H9 (cell line): Measurements from ENCODE around the gene GPN2. TPM values are rescaled to one million over a fixed set of nuclear protein-coding genes. Genes with fewer than 3 reads are reported as not detected.
A peak's percentile ranks its signal among the peaks of the same experiment; 100 is the strongest.

Source experiments
- DNase-seq: peaks from one replicate; pipeline ENCODE4 v3.0.0-alpha.2; 2017
- H2AFZ ChIP-seq: one replicate; pipeline ENCODE4 v1.6.1; 2013; ENCODE audit warnings: mild to moderate bottlenecking, low read length, control low read depth, moderate library complexity
- H2AK5ac ChIP-seq: 2 replicates; pipeline ENCODE4 v1.6.1; 2013; ENCODE audit warnings: low read length, control low read depth, mixed read lengths; ENCODE audit not compliant: insufficient read length
- H2BK120ac ChIP-seq: one replicate; pipeline ENCODE4 v1.6.1; 2013; ENCODE audit warnings: low read depth, mild to moderate bottlenecking, low read length, control low read depth, inconsistent platforms; ENCODE audit not compliant: poor library complexity, severe bottlenecking
- H2BK12ac ChIP-seq: 2 replicates; pipeline ENCODE4 v1.6.1; 2013; ENCODE audit warnings: low read length, control low read depth, mixed read lengths, low read depth; ENCODE audit not compliant: insufficient read length
- H2BK15ac ChIP-seq: 2 replicates; pipeline ENCODE4 v1.6.1; 2013; ENCODE audit warnings: low read depth, low read length, control low read depth
- H2BK20ac ChIP-seq: one replicate; pipeline ENCODE4 v1.6.1; 2013; ENCODE audit warnings: low read depth, mild to moderate bottlenecking, low read length, control low read depth, inconsistent platforms; ENCODE audit not compliant: poor library complexity, severe bottlenecking
- H2BK5ac ChIP-seq: 2 replicates; pipeline ENCODE4 v1.6.1; 2013; ENCODE audit warnings: low read length, control low read depth, mixed read lengths; ENCODE audit not compliant: insufficient read length
- H3K14ac ChIP-seq: 2 replicates; pipeline ENCODE4 v1.6.1; 2013; ENCODE audit warnings: low read length, control low read depth; ENCODE audit not compliant: insufficient read depth
- H3K18ac ChIP-seq: 2 replicates; pipeline ENCODE4 v1.6.1; 2013; ENCODE audit warnings: low read depth, mild to moderate bottlenecking, mixed read lengths, low read length, control low read depth; ENCODE audit not compliant: insufficient read length
- H3K23ac ChIP-seq: 2 replicates; pipeline ENCODE4 v1.6.1; 2013; ENCODE audit warnings: low read length, control low read depth, mixed read lengths, low read depth; ENCODE audit not compliant: insufficient read length
- H3K23me2 ChIP-seq: 2 replicates; pipeline ENCODE4 v1.6.1; 2013; ENCODE audit warnings: low read depth, mild to moderate bottlenecking, mixed read lengths, low read length, control low read depth; ENCODE audit not compliant: insufficient read length, poor library complexity, severe bottlenecking
- H3K27ac ChIP-seq: 2 replicates; pipeline ENCODE4 v1.5.1; 2013; ENCODE audit warnings: low read length, control low read depth, mixed read lengths, low read depth; ENCODE audit not compliant: insufficient read length
- H3K27me3 ChIP-seq: 2 replicates; pipeline ENCODE4 v1.6.1; 2013; ENCODE audit warnings: low read length, control low read depth, inconsistent platforms; ENCODE audit not compliant: insufficient read depth
- H3K4ac ChIP-seq: 2 replicates; pipeline ENCODE4 v1.6.1; 2013; ENCODE audit warnings: low read depth, mild to moderate bottlenecking, control low read depth, inconsistent platforms, low read length, moderate library complexity
- H3K4me1 ChIP-seq: 2 replicates; pipeline ENCODE4 v1.6.1; 2013; ENCODE audit warnings: low read length, control low read depth, inconsistent platforms; ENCODE audit not compliant: insufficient read depth
- H3K4me2 ChIP-seq: 2 replicates; pipeline ENCODE4 v1.6.1; 2013; ENCODE audit warnings: low read length, control low read depth, mixed read lengths; ENCODE audit not compliant: insufficient read length, insufficient read depth
- H3K56ac ChIP-seq: 2 replicates; pipeline ENCODE4 v1.6.1; 2013; ENCODE audit warnings: low read depth, mild to moderate bottlenecking, mixed read lengths, low read length, control low read depth; ENCODE audit not compliant: insufficient read length
- H3K79me1 ChIP-seq: 2 replicates; pipeline ENCODE4 v1.6.1; 2013; ENCODE audit warnings: low read depth, mild to moderate bottlenecking, moderate library complexity, low read length, control low read depth, inconsistent platforms; ENCODE audit not compliant: insufficient read depth, poor library complexity, severe bottlenecking
- H3K79me2 ChIP-seq: 2 replicates; pipeline ENCODE4 v1.6.1; 2013; ENCODE audit warnings: low read length, control low read depth, inconsistent platforms; ENCODE audit not compliant: insufficient read depth
- H3K9ac ChIP-seq: 2 replicates; pipeline ENCODE4 v1.6.1; 2013; ENCODE audit warnings: low read length, control low read depth, mixed read lengths; ENCODE audit not compliant: insufficient read length; ENCODE audit errors: extremely low read depth
- H3K9me3 ChIP-seq: one replicate; pipeline ENCODE4 v1.6.1; 2013; ENCODE audit warnings: low read depth, low read length, inconsistent platforms; ENCODE audit not compliant: control insufficient read depth
- H3T11ph ChIP-seq: one replicate; pipeline ENCODE4 v1.6.1; 2013; ENCODE audit warnings: mild to moderate bottlenecking, low read length, control low read depth, inconsistent platforms
- H4K20me1 ChIP-seq: one replicate; pipeline ENCODE4 v1.6.1; 2013; ENCODE audit not compliant: control insufficient read depth, insufficient read length, insufficient read depth
- H4K5ac ChIP-seq: 2 replicates; pipeline ENCODE4 v1.6.1; 2013; ENCODE audit warnings: low read depth, mild to moderate bottlenecking, mixed read lengths, low read length, control low read depth; ENCODE audit not compliant: insufficient read length
- H4K8ac ChIP-seq: replicated peaks from 2 replicates; pipeline ENCODE4 v1.6.1; 2013; ENCODE audit warnings: low read length, control low read depth, mixed read lengths, low read depth; ENCODE audit not compliant: insufficient read length
- H4K91ac ChIP-seq: 2 replicates; pipeline ENCODE4 v1.6.1; 2013; ENCODE audit warnings: low read depth, mild to moderate bottlenecking, moderate library complexity, mixed read lengths, low read length, control low read depth; ENCODE audit not compliant: insufficient read length
- H3K27ac Mint-ChIP-seq, 3 experiments: 2 replicates in 2 of 3; 3 replicates in 1 of 3; pipeline ENCODE4 v1.8.0; 2020 to 2021; ENCODE audit warnings: mixed read lengths in 3 of 3, mild to moderate bottlenecking in 1 of 3, moderate library complexity in 1 of 3
- H3K27me3 Mint-ChIP-seq: 2 replicates; pipeline ENCODE4 v1.8.0; 2021; ENCODE audit warnings: low read depth, mild to moderate bottlenecking, moderate library complexity, mixed read lengths
- H3K36me3 Mint-ChIP-seq, 3 experiments: 2 replicates in 2 of 3; 3 replicates in 1 of 3; pipeline ENCODE4 v1.8.0; 2020 to 2021; ENCODE audit warnings: low read depth in 3 of 3, mixed read lengths in 3 of 3; ENCODE audit not compliant: insufficient read depth in 1 of 3
- H3K4me1 Mint-ChIP-seq, 2 experiments: 2 replicates each; pipeline ENCODE4 v1.8.0; 2020; ENCODE audit warnings: mixed read lengths in 2 of 2
- H3K4me3 Mint-ChIP-seq, 2 experiments: 2 replicates in 1 of 2; 3 replicates in 1 of 2; pipeline ENCODE4 v1.8.0; 2020 to 2021; ENCODE audit warnings: mild to moderate bottlenecking in 2 of 2, mixed read lengths in 2 of 2, moderate library complexity in 1 of 2
- H3K9me3 Mint-ChIP-seq, 2 experiments: 2 replicates in 1 of 2; 3 replicates in 1 of 2; pipeline ENCODE4 v1.8.0; 2020; ENCODE audit warnings: mild to moderate bottlenecking in 2 of 2, mixed read lengths in 2 of 2, moderate library complexity in 1 of 2
- CTCF ChIP-seq: fragments of 200-600 bp; sonication (generic); conservative IDR thresholded peaks from 3 replicates; pipeline ENCODE4 v1.8.0; 2021; ENCODE audit warnings: antibody characterized with exemption, mild to moderate bottlenecking
- WGBS: extraction: QIAGEN DNeasy Blood & Tissue Kit; methylation state at CpG from one replicate; pipeline ENCODE4 v1.1.7; 2013; ENCODE audit warnings: missing lambda C conversion rate, low lambda C conversion rate, mixed read lengths; ENCODE audit not compliant: insufficient read length; ENCODE audit errors: extremely low coverage; 5-methylcytosine and 5-hydroxymethylcytosine counted together
- total RNA-seq: library from RNA; stranded (reverse); gene quantifications from 2 replicates; pipeline ENCODE4 v1.2.1, GENCODE V29; 2021

The GPN2 gene
- total RNA-seq, 1 experiment from 2014 or later = 47.8 TPM

DNA sequence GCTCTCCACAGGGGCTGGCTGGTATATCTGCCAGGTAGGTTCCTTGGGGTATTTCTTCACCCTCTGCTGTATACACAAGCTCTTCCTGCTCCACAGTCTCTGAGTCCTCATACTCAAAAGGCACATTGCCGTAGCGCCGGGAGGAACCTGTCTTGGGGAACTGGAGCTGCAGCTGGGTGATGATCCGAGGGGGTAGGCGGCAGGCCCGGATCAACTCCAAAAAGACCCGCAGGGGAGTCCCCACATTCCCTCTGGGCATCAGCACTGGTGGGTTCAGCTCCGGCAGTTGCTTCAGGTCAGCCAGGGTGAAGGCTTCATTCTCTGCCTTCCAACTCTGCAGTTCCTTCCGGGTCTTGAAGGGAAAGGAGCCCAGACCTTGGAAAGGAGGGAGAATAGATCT, 7.3 kb upstream of the GPN2 start:
- no peak overlapping the region for H2BK120ac ChIP-seq
- no peak overlapping the region for H2BK5ac ChIP-seq
- Mint-ChIP-seq H3K9me3 (no peaks in the 10 kb centered on the region; a peak in 1 of 5 replicates), H3K36me3 (peaks cover 17 to 46% (median 41%) of the 10 kb centered on the region in 3 experiments; a peak in 6 of 7 replicates), H3K27ac (no peak overlapping the region), H3K4me3 (peak overlapping the region in 1 of 2 experiments; percentile 17; a peak in 2 of 5 replicates), H3K4me1 (peaks cover 10 to 13% of the 10 kb centered on the region in 2 experiments), H3K27me3 (no peaks in the 10 kb centered on the region)
- H3K79me1 ChIP-seq = peaks cover 5% of the 10 kb centered on the region
- DNase-seq = no peak
- H2BK15ac ChIP-seq = no peak overlapping the region
- H3K23ac ChIP-seq = no peak overlapping the region
- no peak overlapping the region for H2AK5ac ChIP-seq
- TF ChIP-seq CTCF = no peak
- no peak overlapping the region for H2AFZ ChIP-seq
- peaks cover 12% of the 10 kb centered on the region for H3K23me2 ChIP-seq
- no peak overlapping the region for H3K27ac ChIP-seq
- no peak overlapping the region for H3K18ac ChIP-seq
- H3K14ac ChIP-seq = no peak overlapping the region
- no peaks in the 10 kb centered on the region for H4K20me1 ChIP-seq
- H4K5ac ChIP-seq = no peak overlapping the region
- no peak overlapping the region for H4K8ac ChIP-seq
- no peak overlapping the region for H3K56ac ChIP-seq
- no peak overlapping the region for H2BK12ac ChIP-seq
- WGBS = no CpG with 5 or more reads among the region's 9 CpGs
- peaks cover 8% of the 10 kb centered on the region; the same call in 1 of the 2 replicates for H3K79me2 ChIP-seq
- no peaks in the 10 kb centered on the region for H3K9me3 ChIP-seq
- H3K4me1 ChIP-seq = peaks cover 5% of the 10 kb centered on the region; the same call in 1 of the 2 replicates
- H3K9ac ChIP-seq = no peak overlapping the region
- H3K4me2 ChIP-seq = no peak overlapping the region
- no peak overlapping the region for H4K91ac ChIP-seq
- H2BK20ac ChIP-seq = no peak overlapping the region
- H3K4ac ChIP-seq = no peak overlapping the region
- H3K27me3 ChIP-seq = no peaks in the 10 kb centered on the region
- no peak overlapping the region for H3T11ph ChIP-seq
